ENCODE data around the gene EFCAB11.

EFCAB11 gene

GRCh38 chr14:89807892-89808291, 146.6 kb downstream of the EFCAB11 start:
- no peak for DNase-seq

GRCh38 chr14:89807151-89807550, 147.4 kb downstream of the EFCAB11 start:
- no peak for DNase-seq

GRCh38 chr14:89806451-89806850, 148.1 kb downstream of the EFCAB11 start:
- DNase-seq: no peak

- no peak for DNase-seq
Measured at GRCh38 chr14:89805501-89805900, 149.0 kb downstream of the EFCAB11 start.

GRCh38 chr14:89803542-89803941, 151.0 kb downstream of the EFCAB11 start:
- DNase-seq: no peak

- no peak for DNase-seq
Measured at GRCh38 chr14:89801136-89801535, 153.4 kb downstream of the EFCAB11 start.

- no peak for DNase-seq
Measured at GRCh38 chr14:89798212-89798773, 156.2 kb downstream of the EFCAB11 start.

GRCh38 chr14:89797148-89797547, 157.4 kb downstream of the EFCAB11 start:
- no peak for DNase-seq

- DNase-seq: no peak
Measured at GRCh38 chr14:89794096-89794495, 160.4 kb downstream of the EFCAB11 start.

GRCh38 chr14:89793367-89793716, 161.2 kb downstream of the EFCAB11 start:
- DNase-seq: no peak

GRCh38 chr14:89792489-89793366, 161.8 kb downstream of the EFCAB11 start:
- no peak for DNase-seq

- DNase-seq: no peak
Measured at GRCh38 chr14:89787525-89787924, 167.0 kb downstream of the EFCAB11 start.

- no peak for DNase-seq
Measured at GRCh38 chr14:89781046-89781445, 173.5 kb downstream of the EFCAB11 start.

GRCh38 chr14:89779707-89780106, 174.8 kb downstream of the EFCAB11 start:
- no peak for DNase-seq

GRCh38 chr14:89775946-89776345, 178.6 kb downstream of the EFCAB11 start:
- no peak for DNase-seq

- no peak for DNase-seq
Measured at GRCh38 chr14:89775151-89775550, 179.4 kb downstream of the EFCAB11 start.

GRCh38 chr14:89773644-89774316, 180.8 kb downstream of the EFCAB11 start:
- DNase-seq: no peak

- DNase-seq: no peak
Measured at GRCh38 chr14:89773151-89773550, 181.4 kb downstream of the EFCAB11 start.

GRCh38 chr14:89771251-89771650, 183.3 kb downstream of the EFCAB11 start:
- DNase-seq: no peak

- peak; percentile 13 for DNase-seq
Measured at GRCh38 chr14:89767861-89768268, 186.7 kb downstream of the EFCAB11 start.

GRCh38 chr14:89767131-89767530, 187.4 kb downstream of the EFCAB11 start:
- no peak for DNase-seq

GRCh38 chr14:89765346-89765745, 189.2 kb downstream of the EFCAB11 start:
- no peak for DNase-seq

GRCh38 chr14:89760086-89760485, 194.4 kb downstream of the EFCAB11 start:
- DNase-seq: no peak
